GM19351 (cell line): ENCODE data around the gene PTPRM.

ENCODE experiments used
- ATAC-seq: cut with Tn5 transposase; IDR thresholded peaks from one replicate; pipeline ENCODE4 v1.9.1; 2021; ENCODE audit warnings: mild to moderate bottlenecking, moderate library complexity; ENCODE audit not compliant: unreplicated experiment

Gene PTPRM

GRCh38 chr18:8196238-8196637 is 629.1 kb downstream of the PTPRM start:
- ATAC-seq, result no peak

DNA sequence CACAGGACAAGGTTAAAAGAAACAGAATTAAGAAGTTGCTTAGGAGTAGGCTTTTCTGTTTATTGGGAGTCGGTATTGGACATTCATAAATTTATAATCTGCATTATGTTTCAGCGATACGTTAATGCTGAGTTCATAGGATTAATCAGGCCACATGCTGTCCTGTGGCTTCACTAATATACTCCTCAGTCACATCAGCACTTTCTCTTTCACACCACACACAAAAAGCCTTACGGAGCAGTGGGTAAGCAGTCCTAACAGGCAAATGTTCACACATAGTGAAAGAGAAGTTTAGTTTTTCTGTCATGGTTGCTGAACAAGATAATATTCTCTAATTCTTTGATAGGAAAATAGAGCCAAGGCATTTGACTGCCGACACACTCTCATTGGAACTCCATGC is 630.4 kb downstream of the PTPRM start:
- no peak for ATAC-seq

- ATAC-seq, result no peak
These were observed 640.9 kb downstream of the PTPRM start for GRCh38 chr18:8207996-8208395.

DNA sequence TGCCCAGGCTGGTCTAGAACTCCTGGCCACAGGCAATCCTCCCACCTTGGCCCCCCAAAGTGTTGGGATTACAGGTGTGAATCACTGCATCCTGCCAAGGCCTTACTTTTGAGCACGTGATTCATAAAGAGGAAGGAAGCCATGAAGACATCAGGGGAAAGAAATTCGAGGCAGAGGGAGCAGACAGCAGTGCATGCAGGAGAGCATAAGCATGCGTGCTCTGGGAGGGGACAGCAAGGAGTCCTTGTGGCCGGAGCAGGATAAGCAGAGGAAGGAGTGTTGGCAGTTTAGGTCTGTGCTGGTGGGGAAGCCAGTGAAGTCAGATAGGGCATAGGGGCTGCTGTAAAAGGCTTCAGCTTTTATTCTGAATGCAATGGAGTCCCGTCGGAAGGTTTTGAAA is 641.6 kb downstream of the PTPRM start:
- no peak for ATAC-seq

- ATAC-seq, result no peak
These were observed 646.0 kb downstream of the PTPRM start for GRCh38 chr18:8212896-8213780.

DNA sequence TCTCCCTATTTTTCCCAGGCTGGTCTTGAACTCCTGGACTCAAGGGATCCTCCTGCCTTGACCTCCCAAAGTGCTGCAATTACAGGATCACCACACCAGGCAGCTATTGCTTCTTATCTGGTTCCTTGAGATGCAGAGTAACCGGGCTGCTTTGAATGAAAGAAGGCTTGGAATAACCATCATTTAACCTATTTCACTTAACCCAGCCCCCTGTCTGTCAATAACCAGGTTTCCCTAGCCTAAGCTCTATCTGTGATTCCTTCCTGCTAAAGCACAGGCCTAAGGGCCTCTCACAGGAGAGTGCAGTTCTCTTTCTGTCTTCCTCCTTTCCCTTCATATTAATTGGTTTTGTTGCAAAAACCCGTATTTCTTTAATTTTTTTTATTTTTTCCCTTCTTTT is 648.6 kb downstream of the PTPRM start:
- no peak for ATAC-seq

DNA sequence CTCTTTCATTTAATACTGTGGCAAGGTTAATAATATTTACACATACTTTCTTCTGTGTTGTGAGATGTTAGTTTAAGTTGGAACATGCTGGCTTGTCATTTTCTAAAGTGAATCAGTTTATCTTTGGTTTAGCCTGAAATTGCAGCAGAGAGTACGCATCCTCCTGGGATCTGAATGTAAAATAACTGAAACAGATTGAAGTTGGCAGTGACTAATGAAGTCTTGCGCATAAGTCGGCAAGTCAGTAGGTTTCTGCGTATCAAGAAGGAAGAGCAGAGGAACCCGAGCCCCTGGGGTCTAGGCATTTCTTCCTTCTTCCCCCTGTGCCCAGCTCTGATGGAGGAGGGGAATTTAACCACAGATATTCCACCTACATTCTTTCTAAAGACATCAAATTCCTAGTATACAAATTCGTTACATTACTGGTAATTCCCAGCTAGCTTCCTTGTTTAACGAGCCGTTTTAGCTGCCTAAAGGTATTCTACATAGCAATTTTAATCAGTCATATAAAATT is 650.0 kb downstream of the PTPRM start:
- ATAC-seq, result no peak

DNA sequence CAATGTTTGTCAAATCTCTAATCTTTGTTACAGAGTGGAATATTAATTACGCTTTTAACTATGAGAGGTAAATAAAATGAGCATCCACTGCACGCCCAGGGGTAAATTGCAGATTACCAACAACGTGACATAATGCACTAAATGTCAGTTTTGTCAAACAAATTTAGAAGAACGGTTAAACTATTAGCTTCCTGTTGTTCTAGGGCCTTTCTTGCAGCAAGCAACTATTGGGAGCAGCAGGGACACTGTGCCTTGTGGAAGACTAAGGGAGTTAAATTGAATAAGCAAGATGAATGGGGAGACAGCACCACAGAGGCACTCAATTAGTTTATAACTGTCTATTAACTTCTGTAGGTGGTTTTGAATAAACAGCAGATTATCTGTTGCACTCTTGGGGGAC is 651.1 kb downstream of the PTPRM start:
- no peak for ATAC-seq

- no peak for ATAC-seq
These were observed 654.3 kb downstream of the PTPRM start for GRCh38 chr18:8221452-8221851.

DNA sequence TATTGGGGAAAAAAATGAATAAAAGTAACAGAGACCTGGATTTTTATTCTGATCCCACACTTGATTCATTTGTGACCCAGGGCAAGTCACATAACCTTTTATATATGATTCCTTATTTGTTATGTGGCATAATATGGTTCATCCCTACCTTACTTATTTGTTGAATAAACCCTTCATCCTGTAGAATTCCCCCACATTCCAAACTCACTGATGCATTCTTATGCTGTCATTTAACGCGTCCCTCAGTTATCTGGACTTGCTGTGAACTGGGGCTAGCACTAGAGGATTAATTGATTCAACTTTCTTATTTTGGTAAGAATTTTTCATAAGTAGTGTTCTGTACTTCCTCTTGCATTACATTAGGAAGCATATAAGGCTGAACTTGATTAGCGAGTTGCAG is 657.5 kb downstream of the PTPRM start:
- no peak for ATAC-seq

DNA sequence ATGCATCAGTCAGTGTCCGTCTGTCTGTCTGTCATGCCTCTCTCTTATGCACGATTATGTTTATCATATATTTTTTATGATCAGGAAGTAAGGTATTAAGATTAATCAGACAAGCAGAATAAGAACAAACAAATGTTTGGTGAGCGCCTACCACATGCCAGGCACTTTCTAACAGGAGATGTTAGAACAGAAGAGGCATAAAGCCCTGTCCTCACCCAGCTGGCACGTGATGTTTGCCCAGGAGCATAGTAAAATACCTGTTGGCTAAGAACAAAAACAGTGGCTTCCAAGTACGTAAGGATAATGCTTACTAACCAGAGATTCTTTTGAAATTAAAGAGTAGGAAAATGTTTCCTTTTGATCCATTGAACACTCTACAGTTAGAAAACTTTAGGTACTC is 661.9 kb downstream of the PTPRM start:
- no peak for ATAC-seq

DNA sequence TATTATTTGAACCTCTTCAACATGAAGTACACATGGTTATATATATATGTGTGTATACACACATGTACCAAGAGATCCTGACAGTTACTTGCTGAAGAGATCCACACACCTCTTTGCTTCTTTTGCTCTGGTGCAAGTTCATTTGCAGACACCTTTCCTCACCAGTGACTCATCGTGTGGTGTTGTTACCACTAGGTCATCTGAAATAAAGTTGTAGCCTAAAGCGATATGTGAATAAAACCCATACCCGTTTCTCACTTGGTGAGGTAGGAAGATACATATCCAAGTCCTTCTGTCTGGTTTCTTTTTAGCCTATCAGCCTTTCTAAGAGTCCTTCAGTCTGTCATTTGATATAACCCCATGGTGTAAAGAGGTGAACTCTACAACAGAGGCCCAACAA is 662.7 kb downstream of the PTPRM start:
- no peak for ATAC-seq

GRCh38 chr18:8231316-8231715 is 664.2 kb downstream of the PTPRM start:
- no peak for ATAC-seq

- ATAC-seq, result no peak
These were observed 665.7 kb downstream of the PTPRM start for GRCh38 chr18:8232791-8233190.

GRCh38 chr18:8235894-8236293 is 668.8 kb downstream of the PTPRM start:
- ATAC-seq, result no peak

GRCh38 chr18:8238507-8238906 is 671.4 kb downstream of the PTPRM start:
- no peak for ATAC-seq

- no peak for ATAC-seq
These were observed 674.6 kb downstream of the PTPRM start for GRCh38 chr18:8241731-8242130.

GRCh38 chr18:8242151-8242696 is 675.1 kb downstream of the PTPRM start:
- ATAC-seq, result no peak

GRCh38 chr18:8247700-8248099 is 680.6 kb downstream of the PTPRM start:
- no peak for ATAC-seq

DNA sequence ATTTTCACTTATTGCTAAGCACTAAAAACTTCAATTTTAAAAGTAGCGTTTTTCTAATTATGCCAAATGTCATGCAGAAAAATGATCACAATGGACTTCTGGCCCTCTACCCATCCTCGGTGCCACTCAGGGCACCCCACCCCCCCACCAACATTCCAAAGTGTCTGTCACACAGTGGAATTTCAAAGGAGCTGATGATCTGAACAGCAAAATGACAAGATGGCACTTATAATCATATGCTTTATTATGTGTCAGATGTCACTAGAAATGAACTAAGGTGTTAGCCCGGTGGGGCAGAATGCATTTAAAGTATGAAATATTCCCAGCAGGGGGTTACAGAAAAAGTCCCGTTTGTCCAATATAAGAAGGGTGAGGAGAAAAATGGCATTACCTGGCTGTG is 681.5 kb downstream of the PTPRM start:
- ATAC-seq, result no peak

GRCh38 chr18:8249811-8250210 is 682.7 kb downstream of the PTPRM start:
- ATAC-seq, result no peak

- ATAC-seq, result no peak
These were observed 685.3 kb downstream of the PTPRM start for GRCh38 chr18:8252371-8252770.
